ENCODE data around the gene PTPN1. TPM values are rescaled to one million over a fixed set of nuclear protein-coding genes. Genes with fewer than 3 reads are reported as not detected.

PTPN1 gene
- total RNA-seq, 2 experiments from 2014 or later: 17.1 to 25.1 TPM

DNA sequence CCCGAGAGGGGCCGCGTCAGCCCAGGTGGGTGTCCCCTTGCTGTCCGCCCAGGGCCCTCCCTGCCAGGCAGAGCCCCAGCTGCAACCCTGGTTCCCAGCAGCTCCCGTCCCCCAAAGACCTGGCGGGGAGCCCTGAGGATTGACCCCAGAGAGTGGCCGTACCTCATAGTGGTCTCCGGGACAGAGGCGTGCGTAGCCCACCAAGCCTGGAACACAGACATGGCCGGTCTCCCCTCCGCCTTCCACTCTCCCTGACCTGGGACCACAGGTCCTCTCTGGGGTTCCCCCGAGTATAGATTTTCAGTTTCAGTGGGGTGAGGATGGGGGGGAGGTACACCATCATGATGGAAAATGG lies 98.5 kb downstream of the PTPN1 start:
- no peak for DNase-seq (ENCODE audit: low spot score)
- CTCF ChIA-PET (ENCODE audit: unreplicated experiment): no interaction called here
- no peaks in the 10 kb centered on the region for H3K9me3 ChIP-seq (ENCODE audit: low read length)
- H3K4me2 ChIP-seq (ENCODE audit: low read length): no peak overlapping the region
- no peaks in the 10 kb centered on the region for H3K79me2 ChIP-seq (ENCODE audit: insufficient read depth, low read depth, low read length)
- no peaks in the 10 kb centered on the region for H3K4me1 ChIP-seq (ENCODE audit: insufficient read depth, low read length, poor library complexity, severe bottlenecking)
- TF ChIP-seq, protein P1, sequence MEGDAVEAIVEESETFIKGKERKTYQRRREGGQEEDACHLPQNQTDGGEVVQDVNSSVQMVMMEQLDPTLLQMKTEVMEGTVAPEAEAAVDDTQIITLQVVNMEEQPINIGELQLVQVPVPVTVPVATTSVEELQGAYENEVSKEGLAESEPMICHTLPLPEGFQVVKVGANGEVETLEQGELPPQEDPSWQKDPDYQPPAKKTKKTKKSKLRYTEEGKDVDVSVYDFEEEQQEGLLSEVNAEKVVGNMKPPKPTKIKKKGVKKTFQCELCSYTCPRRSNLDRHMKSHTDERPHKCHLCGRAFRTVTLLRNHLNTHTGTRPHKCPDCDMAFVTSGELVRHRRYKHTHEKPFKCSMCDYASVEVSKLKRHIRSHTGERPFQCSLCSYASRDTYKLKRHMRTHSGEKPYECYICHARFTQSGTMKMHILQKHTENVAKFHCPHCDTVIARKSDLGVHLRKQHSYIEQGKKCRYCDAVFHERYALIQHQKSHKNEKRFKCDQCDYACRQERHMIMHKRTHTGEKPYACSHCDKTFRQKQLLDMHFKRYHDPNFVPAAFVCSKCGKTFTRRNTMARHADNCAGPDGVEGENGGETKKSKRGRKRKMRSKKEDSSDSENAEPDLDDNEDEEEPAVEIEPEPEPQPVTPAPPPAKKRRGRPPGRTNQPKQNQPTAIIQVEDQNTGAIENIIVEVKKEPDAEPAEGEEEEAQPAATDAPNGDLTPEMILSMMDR (conservative IDR thresholded peaks at IDR 0.05; ENCODE audit: low read length): no peak
- TF ChIP-seq EZH2phosphoT487 (IDR thresholded peaks at IDR 0.05; ENCODE audit: borderline replicate concordance, low read depth, low read length): no peak
- H3K36me3 ChIP-seq (ENCODE audit: insufficient read depth, low read length): no peaks in the 10 kb centered on the region
- H3K27ac ChIP-seq (ENCODE audit: low read depth, low read length, poor library complexity, severe bottlenecking): no peak overlapping the region
- POLR2A ChIA-PET: interaction anchor here (1.1 kb wide), 1 partner anchor 34 kb away, joined by 3 read pairs; no protein-coding TSS in a partner anchor
- no peak overlapping the region for H2AFZ ChIP-seq (ENCODE audit: low read length)
- H4K20me1 ChIP-seq (ENCODE audit: insufficient read depth, low read length): no peaks in the 10 kb centered on the region
- no TSS peak for BruUV-seq (replicated peaks)
- intact Hi-C loops (cut with micrococcal nuclease; ENCODE audit: unreplicated experiment): no loop called here
- no peaks in the 10 kb centered on the region for H3K9me2 ChIP-seq (ENCODE audit: insufficient read depth, low read length)
- no peak overlapping the region for H3K4me3 ChIP-seq (ENCODE audit: low read depth, low read length, poor library complexity, severe bottlenecking)

DNA sequence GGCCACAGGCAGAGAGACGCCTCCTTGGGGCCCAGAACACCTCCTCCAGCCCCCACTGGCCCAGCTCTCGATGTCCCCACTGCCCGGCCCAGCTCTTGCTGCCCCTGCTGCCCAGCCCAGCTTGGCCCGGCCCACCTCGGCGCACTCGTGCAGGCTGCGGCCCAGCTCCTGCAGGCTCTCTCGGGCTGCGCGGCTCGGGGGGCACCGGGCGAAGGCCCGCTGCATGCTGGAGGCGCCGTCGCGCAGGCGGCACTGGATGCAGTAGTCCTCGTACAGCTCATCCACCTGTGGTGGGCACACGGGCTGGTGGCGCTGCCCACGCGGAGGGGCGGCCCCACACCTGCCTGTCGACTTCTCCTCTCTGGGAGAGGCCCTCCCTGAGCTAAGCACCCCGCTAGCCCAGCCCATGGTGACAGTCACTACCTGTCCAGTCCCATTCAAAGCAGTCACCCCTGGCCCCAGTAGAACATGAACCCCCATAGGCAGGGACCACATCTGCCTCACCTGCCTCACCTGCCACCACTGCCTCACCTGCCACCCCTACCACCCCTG lies 99.3 kb downstream of the PTPN1 start:
- TF ChIP-seq EZH2phosphoT487 (IDR thresholded peaks at IDR 0.05; ENCODE audit: borderline replicate concordance, low read depth, low read length): no peak
- TF ChIP-seq, protein P1 (conservative IDR thresholded peaks at IDR 0.05; ENCODE audit: low read length): no peak
- Histone ChIP-seq H3K36me3 (ENCODE audit: insufficient read depth, low read length) (no peaks in the 10 kb centered on the region), H4K20me1 (ENCODE audit: insufficient read depth, low read length) (no peaks in the 10 kb centered on the region), H3K79me2 (ENCODE audit: insufficient read depth, low read depth, low read length) (no peaks in the 10 kb centered on the region), H3K4me2 (ENCODE audit: low read length) (no peak overlapping the region), H3K27ac (ENCODE audit: low read depth, low read length, poor library complexity, severe bottlenecking) (no peak overlapping the region), H2AFZ (ENCODE audit: low read length) (no peak overlapping the region), H3K9me2 (ENCODE audit: insufficient read depth, low read length) (no peaks in the 10 kb centered on the region), H3K4me1 (ENCODE audit: insufficient read depth, low read length, poor library complexity, severe bottlenecking) (no peaks in the 10 kb centered on the region), H3K9me3 (ENCODE audit: low read length) (no peaks in the 10 kb centered on the region), H3K4me3 (ENCODE audit: low read depth, low read length, poor library complexity, severe bottlenecking) (no peak overlapping the region)
- BruUV-seq (replicated peaks): no TSS peak
- ChIA-PET CTCF (ENCODE audit: unreplicated experiment) (no interaction called here), POLR2A (no interaction called here)
- intact Hi-C loops (cut with micrococcal nuclease; ENCODE audit: unreplicated experiment): no loop called here
- no peak for DNase-seq (ENCODE audit: low spot score)

DNA sequence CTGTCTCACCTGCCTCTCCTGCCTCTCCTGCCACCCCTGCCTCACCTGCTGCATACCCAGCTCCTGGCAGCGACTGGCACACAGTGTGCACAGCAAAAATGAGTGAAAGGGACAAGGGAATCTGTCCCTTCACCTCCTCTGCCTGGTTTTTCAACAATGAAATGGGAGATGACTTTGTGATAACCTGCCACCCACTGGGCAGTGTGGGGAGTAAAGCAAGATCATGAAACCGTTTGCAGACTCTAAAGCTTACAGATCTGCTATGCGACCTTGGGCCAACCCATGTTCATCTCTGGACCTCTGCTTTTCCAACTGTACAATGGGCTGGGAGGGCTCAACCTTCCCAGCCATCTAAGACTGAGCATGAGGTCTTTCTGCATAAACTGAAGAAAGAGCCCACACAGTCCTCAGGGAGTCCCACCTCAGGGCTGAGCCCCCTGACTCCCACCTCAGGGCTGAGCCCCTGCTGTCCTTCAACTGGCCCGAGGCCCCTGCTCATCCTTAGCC lies 100.1 kb downstream of the PTPN1 start:
- H4K20me1 ChIP-seq (ENCODE audit: insufficient read depth, low read length): no peaks in the 10 kb centered on the region
- H3K4me2 ChIP-seq (ENCODE audit: low read length): no peak overlapping the region
- POLR2A ChIA-PET: no interaction called here
- H3K36me3 ChIP-seq (ENCODE audit: insufficient read depth, low read length): no peaks in the 10 kb centered on the region
- H3K9me3 ChIP-seq (ENCODE audit: low read length): no peaks in the 10 kb centered on the region
- CTCF ChIA-PET (ENCODE audit: unreplicated experiment): no interaction called here
- no peak for TF ChIP-seq EZH2phosphoT487 (IDR thresholded peaks at IDR 0.05; ENCODE audit: borderline replicate concordance, low read depth, low read length)
- TF ChIP-seq, protein P1 (conservative IDR thresholded peaks at IDR 0.05; ENCODE audit: low read length): peak; percentile 54
- no peak overlapping the region for H3K27ac ChIP-seq (ENCODE audit: low read depth, low read length, poor library complexity, severe bottlenecking)
- H3K9me2 ChIP-seq (ENCODE audit: insufficient read depth, low read length): no peaks in the 10 kb centered on the region
- no peak overlapping the region for H3K4me3 ChIP-seq (ENCODE audit: low read depth, low read length, poor library complexity, severe bottlenecking)
- H3K4me1 ChIP-seq (ENCODE audit: insufficient read depth, low read length, poor library complexity, severe bottlenecking): no peaks in the 10 kb centered on the region
- H3K79me2 ChIP-seq (ENCODE audit: insufficient read depth, low read depth, low read length): no peaks in the 10 kb centered on the region
- H2AFZ ChIP-seq (ENCODE audit: low read length): no peak overlapping the region
- DNase-seq (ENCODE audit: low spot score): peak; percentile 36
- intact Hi-C loops (cut with micrococcal nuclease; ENCODE audit: unreplicated experiment): no loop called here
- no TSS peak for BruUV-seq (replicated peaks)
